ENCODE results near the gene PLCG2.

Gene PLCG2

GRCh38 chr16:81843683-81844082, 64.6 kb downstream of the PLCG2 start:
- DNase-seq (ENCODE audit: low read depth in 3 of 3): no peak

- no peak for DNase-seq (ENCODE audit: low read depth in 3 of 3)
These were observed 67.0 kb downstream of the PLCG2 start for GRCh38 chr16:81846105-81846504.

- DNase-seq (ENCODE audit: low read depth in 3 of 3): no peak
These were observed 69.3 kb downstream of the PLCG2 start for GRCh38 chr16:81848306-81848853.

- no peak for DNase-seq (ENCODE audit: low read depth in 3 of 3)
These were observed 71.3 kb downstream of the PLCG2 start for GRCh38 chr16:81850197-81850944.

GRCh38 chr16:81852347-81852746, 73.3 kb downstream of the PLCG2 start:
- no peak for DNase-seq (ENCODE audit: low read depth in 3 of 3)

GRCh38 chr16:81855552-81856153, 76.6 kb downstream of the PLCG2 start:
- no peak for DNase-seq (ENCODE audit: low read depth in 3 of 3)

- DNase-seq (ENCODE audit: low read depth in 3 of 3): no peak
These were observed 81.5 kb downstream of the PLCG2 start for GRCh38 chr16:81860287-81861266.

- DNase-seq (ENCODE audit: low read depth in 3 of 3): no peak
These were observed 82.4 kb downstream of the PLCG2 start for GRCh38 chr16:81861503-81861902.

- DNase-seq (ENCODE audit: low read depth in 3 of 3): no peak
These were observed 82.8 kb downstream of the PLCG2 start for GRCh38 chr16:81861915-81862314.

GRCh38 chr16:81863630-81864352, 84.7 kb downstream of the PLCG2 start:
- DNase-seq (ENCODE audit: low read depth in 3 of 3): no peak

GRCh38 chr16:81864646-81865382, 85.7 kb downstream of the PLCG2 start:
- DNase-seq (ENCODE audit: low read depth in 3 of 3): no peak

- no peak for DNase-seq (ENCODE audit: low read depth in 3 of 3)
These were observed 87.8 kb downstream of the PLCG2 start for GRCh38 chr16:81866820-81867440.

GRCh38 chr16:81868057-81868748, 89.1 kb downstream of the PLCG2 start:
- no peak for DNase-seq (ENCODE audit: low read depth in 3 of 3)

- DNase-seq (ENCODE audit: low read depth in 3 of 3): no peak
These were observed 90.2 kb downstream of the PLCG2 start for GRCh38 chr16:81869326-81869725.

- DNase-seq (ENCODE audit: low read depth in 3 of 3): no peak
These were observed 94.1 kb downstream of the PLCG2 start for GRCh38 chr16:81873206-81873605.

- DNase-seq (ENCODE audit: low read depth in 3 of 3): no peak
These were observed 95.0 kb downstream of the PLCG2 start for GRCh38 chr16:81873843-81874752.

GRCh38 chr16:81875461-81875860, 96.4 kb downstream of the PLCG2 start:
- DNase-seq (ENCODE audit: low read depth in 3 of 3): no peak

GRCh38 chr16:81876273-81876900, 97.3 kb downstream of the PLCG2 start:
- DNase-seq (ENCODE audit: low read depth in 3 of 3): no peak

Measured in stimulated activated CD4-positive, alpha-beta T cell treated with anti-CD3 and anti-CD28 coated beads, TNF-alpha, amount 100 ng/mL, for 4 hours (primary cell).